Stomach smooth muscle (tissue), 2 donors: ENCODE measurements around the gene GRIPAP1.
A peak's percentile ranks its signal among the peaks of the same experiment; 100 is the strongest.

ENCODE experiments used
- H3K27ac ChIP-seq: one replicate; pipeline ENCODE4 v1.7.0; 2013; ENCODE audit warnings: mild to moderate bottlenecking, low read length, inconsistent platforms
- H3K27me3 ChIP-seq, 2 donors: one replicate each; pipeline ENCODE4 v1.7.0; 2013; ENCODE audit warnings: low read length in 2 of 2; ENCODE audit not compliant: insufficient read depth in 2 of 2, control insufficient read depth in 1 of 2
- H3K36me3 ChIP-seq, 2 donors: one replicate each; pipeline ENCODE4 v1.7.0; 2013; ENCODE audit warnings: low read length in 2 of 2; ENCODE audit not compliant: control insufficient read depth in 2 of 2, insufficient read depth in 2 of 2
- H3K4me1 ChIP-seq: one replicate; pipeline ENCODE4 v1.7.0; 2013; ENCODE audit warnings: low read length; ENCODE audit not compliant: control insufficient read depth, insufficient read depth
- H3K4me3 ChIP-seq, 2 donors: one replicate each; pipeline ENCODE4 v1.7.0; 2013; ENCODE audit warnings: low read length in 2 of 2
- H3K9ac ChIP-seq, 2 donors: one replicate each; pipeline ENCODE4 v1.7.0; 2013; ENCODE audit warnings: low read length in 2 of 2, mild to moderate bottlenecking in 1 of 2
- H3K9me3 ChIP-seq, 2 donors: one replicate each; pipeline ENCODE4 v1.7.0; 2013; ENCODE audit warnings: low read length in 2 of 2; ENCODE audit not compliant: control insufficient read depth in 2 of 2
- donor health status: healthy.
- donor health status: Pancreatic carcinoma.

The GRIPAP1 gene

GRCh38 chrX:48938721-48939425 lies 63.2 kb downstream of the GRIPAP1 start:
- Histone ChIP-seq H3K27me3 (peaks cover 0 to 12% of the 10 kb centered on the region in 2 donors), H3K36me3 (peaks cover 8 to 11% of the 10 kb centered on the region in 2 donors), H3K9ac (no peak overlapping the region), H3K4me3 (no peak overlapping the region), H3K9me3 (no peaks in the 10 kb centered on the region), H3K4me1 (peaks cover 11% of the 10 kb centered on the region), H3K27ac (no peak overlapping the region)

DNA sequence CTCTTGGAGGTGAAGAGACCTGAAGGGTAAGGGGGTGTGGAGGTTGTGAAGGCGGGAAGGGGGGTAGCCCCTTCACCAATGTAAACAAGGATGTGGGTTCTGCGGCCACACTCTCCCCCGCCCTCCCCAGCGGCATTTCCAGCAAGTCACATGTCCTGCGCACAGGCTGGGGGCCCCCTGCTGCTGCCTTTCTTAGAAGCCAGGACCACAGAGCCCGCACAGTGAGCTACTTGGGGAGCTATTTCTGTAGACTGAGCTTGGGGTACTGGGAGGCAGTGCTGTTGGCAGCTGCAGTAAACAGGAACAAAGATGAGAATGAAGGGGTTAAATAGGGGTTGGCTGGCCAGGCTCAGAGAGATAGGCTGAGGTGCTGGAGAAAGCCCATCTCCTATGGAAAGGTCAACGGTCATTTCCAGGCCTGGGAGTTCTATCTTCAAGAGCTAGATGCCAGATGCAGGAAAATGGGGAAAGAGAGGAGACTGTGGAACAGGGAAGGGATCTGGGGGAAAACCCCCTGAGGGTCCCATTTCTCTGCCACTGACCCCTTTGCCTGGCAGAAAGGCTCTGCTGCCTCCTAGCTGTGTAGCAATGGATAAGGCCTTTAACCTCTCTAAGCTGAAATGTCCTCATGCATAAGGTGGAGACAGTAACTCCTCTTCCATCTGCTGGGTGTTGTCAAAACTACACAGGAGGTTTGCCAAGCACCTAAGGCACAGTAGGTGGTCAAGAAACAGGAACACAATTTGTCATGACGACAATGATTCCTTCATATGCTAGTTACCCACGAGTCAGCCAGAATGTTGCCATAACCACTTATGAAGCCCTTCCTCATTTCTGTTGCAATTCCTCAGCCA lies 64.8 kb downstream of the GRIPAP1 start:
- peak overlapping the region in 1 of 2 donors; percentile 21 for H3K9ac ChIP-seq
- peaks cover 0 to 10% of the 10 kb centered on the region in 2 donors for H3K27me3 ChIP-seq
- H3K9me3 ChIP-seq: no peaks in the 10 kb centered on the region
- no peak overlapping the region for H3K4me3 ChIP-seq
- H3K27ac ChIP-seq: no peak overlapping the region
- peaks cover 11 to 12% of the 10 kb centered on the region in 2 donors for H3K36me3 ChIP-seq
- peaks cover 11% of the 10 kb centered on the region for H3K4me1 ChIP-seq

GRCh38 chrX:48936429-48937053 lies 65.5 kb downstream of the GRIPAP1 start:
- peaks cover 0 to 10% of the 10 kb centered on the region in 2 donors for H3K27me3 ChIP-seq
- no peak overlapping the region for H3K4me3 ChIP-seq
- peaks cover 11 to 12% of the 10 kb centered on the region in 2 donors for H3K36me3 ChIP-seq
- no peak overlapping the region for H3K27ac ChIP-seq
- no peak overlapping the region for H3K9ac ChIP-seq
- no peaks in the 10 kb centered on the region for H3K9me3 ChIP-seq
- peaks cover 11% of the 10 kb centered on the region for H3K4me1 ChIP-seq

GRCh38 chrX:48935301-48935670 lies 66.8 kb downstream of the GRIPAP1 start:
- no peak overlapping the region for H3K9ac ChIP-seq
- no peak overlapping the region for H3K27ac ChIP-seq
- peaks cover 11 to 13% of the 10 kb centered on the region in 2 donors for H3K36me3 ChIP-seq
- peaks cover 0 to 8% of the 10 kb centered on the region in 2 donors for H3K27me3 ChIP-seq
- no peaks in the 10 kb centered on the region for H3K9me3 ChIP-seq
- H3K4me3 ChIP-seq: no peak overlapping the region
- H3K4me1 ChIP-seq: peaks cover 4% of the 10 kb centered on the region

- Histone ChIP-seq H3K27ac (no peak overlapping the region), H3K36me3 (peaks cover 11 to 12% of the 10 kb centered on the region in 2 donors)
Observed at GRCh38 chrX:48934581-48935300, 67.3 kb downstream of the GRIPAP1 start.

GRCh38 chrX:48933757-48934156 lies 68.3 kb downstream of the GRIPAP1 start:
- Histone ChIP-seq H3K9ac (no peak overlapping the region), H3K27ac (no peak overlapping the region), H3K4me1 (peaks cover 4% of the 10 kb centered on the region), H3K4me3 (no peak overlapping the region), H3K36me3 (peaks cover 11 to 12% of the 10 kb centered on the region in 2 donors), H3K9me3 (no peaks in the 10 kb centered on the region), H3K27me3 (peaks cover 0 to 6% of the 10 kb centered on the region in 2 donors)

More at GRCh38 chrX:48934581-48935300, 67.3 kb downstream of the GRIPAP1 start:
- peaks cover 0 to 8% of the 10 kb centered on the region in 2 donors for H3K27me3 ChIP-seq
- peaks cover 4% of the 10 kb centered on the region for H3K4me1 ChIP-seq
- H3K4me3 ChIP-seq: no peak overlapping the region
- H3K9ac ChIP-seq: no peak overlapping the region
- no peaks in the 10 kb centered on the region for H3K9me3 ChIP-seq

DNA sequence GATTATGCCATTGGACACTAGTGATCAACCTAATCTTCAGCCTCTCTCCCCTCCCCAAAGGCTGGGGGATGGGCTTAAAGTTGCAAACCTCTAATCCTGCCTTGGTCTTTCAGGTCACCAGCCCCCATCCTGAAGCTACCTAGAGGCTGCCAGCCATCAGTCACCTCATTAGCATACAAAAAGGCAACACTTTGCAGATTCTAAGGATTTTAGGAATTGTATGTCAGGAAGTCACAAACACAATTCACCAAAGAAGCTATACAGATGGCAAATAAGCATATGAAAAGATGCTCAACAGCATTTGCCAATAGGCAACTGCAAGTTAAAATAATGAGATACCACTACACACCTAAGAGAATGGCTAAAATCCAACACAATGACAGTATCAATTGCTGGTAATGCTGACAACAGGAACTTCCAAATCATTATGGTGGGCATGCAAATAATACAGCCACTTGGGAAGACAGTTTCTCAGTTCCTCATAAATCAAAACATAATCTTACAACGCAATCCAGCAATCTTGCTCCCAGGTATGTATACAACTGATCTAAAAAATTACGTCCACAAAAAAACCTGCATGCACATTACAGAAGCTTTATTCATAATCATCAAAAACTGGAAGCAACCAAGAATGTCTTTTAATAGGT lies 74.2 kb downstream of the GRIPAP1 start:
- H3K27ac ChIP-seq: no peak overlapping the region
- H3K9me3 ChIP-seq: no peaks in the 10 kb centered on the region
- H3K36me3 ChIP-seq: peaks cover 12 to 14% of the 10 kb centered on the region in 2 donors
- H3K9ac ChIP-seq: no peak overlapping the region
- no peak overlapping the region for H3K4me3 ChIP-seq
- H3K4me1 ChIP-seq: no peaks in the 10 kb centered on the region
- peaks cover 0 to 2% of the 10 kb centered on the region in 2 donors for H3K27me3 ChIP-seq

DNA sequence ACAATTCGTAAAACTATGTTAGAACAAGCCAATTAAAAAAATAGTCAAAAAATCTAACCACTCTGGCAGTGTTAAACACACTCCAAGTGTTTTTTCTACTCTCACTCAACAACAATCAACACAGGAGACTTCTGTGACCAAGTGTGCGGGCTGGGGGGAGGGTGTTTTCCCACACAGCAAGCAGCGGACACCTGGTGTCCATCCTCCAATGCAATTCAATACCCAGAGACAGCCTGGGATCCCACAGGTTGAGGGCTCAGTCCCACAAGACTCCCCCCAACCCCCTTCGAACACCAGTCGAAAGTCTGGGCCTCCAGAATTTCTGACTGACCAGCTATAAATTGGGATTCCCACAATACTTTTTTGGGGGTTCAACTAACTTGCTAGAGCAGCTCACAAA lies 74.9 kb downstream of the GRIPAP1 start:
- Histone ChIP-seq H3K4me1 (no peaks in the 10 kb centered on the region), H3K9ac (no peak overlapping the region), H3K9me3 (no peaks in the 10 kb centered on the region), H3K36me3 (peaks cover 13 to 17% of the 10 kb centered on the region in 2 donors), H3K27me3 (peaks cover 0 to 4% of the 10 kb centered on the region in 2 donors), H3K4me3 (no peak overlapping the region), H3K27ac (no peak overlapping the region)

GRCh38 chrX:48924270-48924669 lies 77.8 kb downstream of the GRIPAP1 start:
- Histone ChIP-seq H3K36me3 (peaks cover 13 to 16% of the 10 kb centered on the region in 2 donors), H3K9ac (no peak overlapping the region), H3K9me3 (no peaks in the 10 kb centered on the region), H3K27ac (no peak overlapping the region), H3K4me3 (no peak overlapping the region), H3K4me1 (peaks cover 7% of the 10 kb centered on the region), H3K27me3 (peaks cover 0 to 8% of the 10 kb centered on the region in 2 donors)

DNA sequence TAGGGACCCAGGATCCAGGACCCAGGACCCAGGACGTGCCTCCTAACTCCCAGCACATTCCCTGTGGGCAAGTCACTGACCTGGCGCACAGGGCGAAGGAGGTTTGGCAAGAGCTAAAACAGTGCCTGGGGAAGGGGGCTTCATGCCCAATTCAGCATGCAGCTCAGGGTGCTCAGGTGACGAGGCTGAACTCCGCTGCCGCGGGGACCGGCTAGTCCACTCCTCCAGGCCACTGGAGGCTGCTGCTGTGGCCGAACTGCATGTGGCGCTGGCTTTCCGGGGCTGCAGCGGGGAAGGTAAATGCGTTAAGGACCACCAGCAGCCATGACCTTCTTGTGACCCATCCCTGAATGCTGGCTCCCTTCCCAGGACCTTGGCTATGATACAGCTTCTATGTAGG lies 78.3 kb downstream of the GRIPAP1 start:
- H3K36me3 ChIP-seq: peaks cover 13 to 16% of the 10 kb centered on the region in 2 donors
- H3K9ac ChIP-seq: no peak overlapping the region
- H3K27ac ChIP-seq: no peak overlapping the region
- H3K4me1 ChIP-seq: peaks cover 7% of the 10 kb centered on the region
- peaks cover 0 to 8% of the 10 kb centered on the region in 2 donors for H3K27me3 ChIP-seq
- no peaks in the 10 kb centered on the region for H3K9me3 ChIP-seq
- no peak overlapping the region for H3K4me3 ChIP-seq
